IPS-18a (cell line): ENCODE data around the gene PHTF1.

Source experiments
- H3K27ac ChIP-seq: one replicate; pipeline ENCODE4 v1.5.1; 2013; ENCODE audit warnings: low read length
- H3K27me3 ChIP-seq: one replicate; pipeline ENCODE4 v1.6.1; 2013; ENCODE audit warnings: mild to moderate bottlenecking, low read length; ENCODE audit not compliant: control insufficient read depth, insufficient read depth
- H3K36me3 ChIP-seq: one replicate; pipeline ENCODE4 v1.6.1; 2013; ENCODE audit warnings: low read depth, low read length; ENCODE audit not compliant: control insufficient read depth
- H3K4me1 ChIP-seq: one replicate; pipeline ENCODE4 v1.6.1; 2013; ENCODE audit warnings: low read depth, low read length; ENCODE audit not compliant: control insufficient read depth
- H3K4me3 ChIP-seq: one replicate; pipeline ENCODE4 v1.5.1; 2013; ENCODE audit warnings: low read length
- H3K9ac ChIP-seq: one replicate; pipeline ENCODE4 v1.6.1; 2013; ENCODE audit warnings: mild to moderate bottlenecking, low read length, moderate library complexity
- H3K9me3 ChIP-seq: one replicate; pipeline ENCODE4 v1.6.1; 2013; ENCODE audit warnings: low read depth, low read length; ENCODE audit not compliant: control insufficient read depth

Gene PHTF1

DNA sequence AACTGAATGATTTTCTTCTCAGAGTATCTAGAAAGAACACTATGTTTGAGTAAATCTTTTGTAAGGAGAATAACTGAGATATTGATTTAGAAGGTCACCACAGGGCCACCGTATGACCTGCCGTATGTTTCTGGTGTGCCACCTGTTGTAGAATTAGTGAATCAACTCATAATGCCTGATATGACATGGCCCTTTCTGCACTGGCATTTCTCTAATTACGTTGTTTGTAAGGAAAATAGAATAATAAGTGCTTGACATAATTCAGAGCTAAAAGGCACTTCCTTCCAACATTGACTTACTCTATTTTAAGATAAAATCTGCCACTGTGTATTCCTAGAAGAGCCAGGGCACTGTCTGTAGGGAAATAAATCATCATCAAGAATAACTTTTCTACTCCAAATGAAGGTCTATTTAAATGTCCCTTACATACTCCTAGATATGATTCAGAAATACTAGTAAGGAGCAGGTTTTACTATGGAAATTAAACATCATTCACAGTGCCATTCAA is 101.7 kb downstream of the PHTF1 start:
- Histone ChIP-seq H3K4me1 (no peaks in the 10 kb centered on the region), H3K4me3 (no peak overlapping the region), H3K9me3 (no peaks in the 10 kb centered on the region), H3K36me3 (no peaks in the 10 kb centered on the region), H3K27ac (no peak overlapping the region), H3K27me3 (no peaks in the 10 kb centered on the region), H3K9ac (no peak overlapping the region)

DNA sequence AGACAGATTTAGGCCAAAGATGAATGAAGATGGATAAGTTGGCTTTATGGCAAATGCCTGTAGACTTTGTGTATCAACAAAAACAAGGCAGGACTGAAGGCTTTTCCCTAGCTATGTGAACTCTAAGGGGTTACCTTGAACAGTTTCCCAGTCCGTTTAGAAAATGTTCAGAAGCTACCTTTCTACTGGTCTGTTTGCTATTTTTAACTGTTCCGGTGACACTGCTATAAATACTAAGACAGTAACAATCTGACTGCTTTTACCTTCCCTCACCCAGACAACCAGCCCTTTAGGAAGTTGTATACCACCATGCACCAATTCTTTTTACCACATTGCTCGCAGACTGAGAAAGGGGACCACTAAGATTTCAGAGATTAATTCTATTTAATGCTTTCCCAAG is 102.2 kb downstream of the PHTF1 start:
- H3K4me3 ChIP-seq = no peak overlapping the region
- H3K9ac ChIP-seq = no peak overlapping the region
- no peaks in the 10 kb centered on the region for H3K36me3 ChIP-seq
- no peaks in the 10 kb centered on the region for H3K9me3 ChIP-seq
- no peak overlapping the region for H3K27ac ChIP-seq
- no peaks in the 10 kb centered on the region for H3K27me3 ChIP-seq
- H3K4me1 ChIP-seq = no peaks in the 10 kb centered on the region

GRCh38 chr1:113654883-113655282 is 104.4 kb downstream of the PHTF1 start:
- Histone ChIP-seq H3K9ac (no peak overlapping the region), H3K4me3 (no peak overlapping the region), H3K4me1 (no peaks in the 10 kb centered on the region), H3K27me3 (no peaks in the 10 kb centered on the region), H3K27ac (no peak overlapping the region), H3K36me3 (no peaks in the 10 kb centered on the region), H3K9me3 (no peaks in the 10 kb centered on the region)

GRCh38 chr1:113653741-113654140 is 105.5 kb downstream of the PHTF1 start:
- Histone ChIP-seq H3K36me3 (no peaks in the 10 kb centered on the region), H3K9ac (no peak overlapping the region), H3K27me3 (no peaks in the 10 kb centered on the region)

DNA sequence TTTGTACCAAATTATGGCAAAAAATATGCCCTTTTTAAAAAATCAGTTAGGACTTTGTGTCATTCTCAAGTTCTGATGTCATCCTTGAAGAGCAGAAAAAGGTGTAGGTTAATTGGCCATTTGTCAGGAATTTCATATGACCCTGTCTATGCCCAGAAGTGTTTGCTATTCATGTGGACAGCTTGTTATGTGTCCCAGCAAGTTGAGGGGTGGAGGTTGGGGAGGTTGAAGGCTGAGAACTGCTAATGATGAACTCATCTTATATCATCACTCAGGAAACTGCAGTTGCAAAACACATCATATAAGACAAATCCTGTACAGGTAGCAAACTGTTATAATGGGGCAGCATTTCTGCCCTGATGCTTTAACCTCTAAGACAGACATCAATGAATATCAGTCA is 106.5 kb downstream of the PHTF1 start:
- Histone ChIP-seq H3K27me3 (no peaks in the 10 kb centered on the region), H3K9me3 (no peaks in the 10 kb centered on the region), H3K4me3 (no peak overlapping the region), H3K36me3 (no peaks in the 10 kb centered on the region), H3K4me1 (no peaks in the 10 kb centered on the region), H3K27ac (no peak overlapping the region), H3K9ac (no peak overlapping the region)

More at GRCh38 chr1:113653741-113654140, 105.5 kb downstream of the PHTF1 start:
- Histone ChIP-seq H3K4me1 (no peaks in the 10 kb centered on the region), H3K27ac (no peak overlapping the region), H3K4me3 (no peak overlapping the region), H3K9me3 (no peaks in the 10 kb centered on the region)

DNA sequence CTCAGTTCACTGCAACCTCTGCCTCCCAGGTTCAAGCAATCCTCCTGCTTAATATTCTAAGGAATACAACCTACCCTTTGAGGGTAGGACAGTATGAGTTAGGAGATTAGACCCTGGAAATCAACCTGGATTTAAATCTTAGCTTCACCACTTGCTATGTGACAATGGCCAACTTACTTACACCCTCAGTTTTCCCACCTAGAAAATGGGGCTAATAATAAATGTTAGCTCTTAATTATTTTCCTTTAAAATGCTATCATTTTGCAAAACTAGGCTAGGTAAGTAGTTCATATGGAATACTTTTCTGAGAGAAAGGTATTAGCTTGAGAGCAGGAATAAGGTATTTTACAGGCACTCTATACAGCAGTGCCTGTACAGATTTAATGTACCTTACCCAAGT is 110.8 kb downstream of the PHTF1 start:
- no peak overlapping the region for H3K9ac ChIP-seq

GRCh38 chr1:113647164-113647563 is 112.1 kb downstream of the PHTF1 start:
- Histone ChIP-seq H3K36me3 (no peaks in the 10 kb centered on the region), H3K4me3 (no peak overlapping the region), H3K9ac (no peak overlapping the region), H3K9me3 (no peaks in the 10 kb centered on the region), H3K27me3 (no peaks in the 10 kb centered on the region), H3K27ac (no peak overlapping the region), H3K4me1 (no peaks in the 10 kb centered on the region)

More for the DNA sequence above, 110.8 kb downstream of the PHTF1 start:
- Histone ChIP-seq H3K9me3 (no peaks in the 10 kb centered on the region), H3K27ac (no peak overlapping the region), H3K36me3 (no peaks in the 10 kb centered on the region), H3K27me3 (no peaks in the 10 kb centered on the region), H3K4me1 (no peaks in the 10 kb centered on the region), H3K4me3 (no peak overlapping the region)
